Stimulated activated CD8-positive, alpha-beta memory T cell treated with anti-CD3 and anti-CD28 coated beads, Interleukin-12 subunit alpha, Interleukin-12 subunit beta, amount 100 ng/mL, for 4 hours (primary cell): ENCODE results near the gene TRERF1.

ENCODE experiments used
- DNase-seq: peaks from one replicate; pipeline ENCODE4 v3.0.0-alpha.2; 2020; ENCODE audit warnings: low read depth

TRERF1 gene

DNA sequence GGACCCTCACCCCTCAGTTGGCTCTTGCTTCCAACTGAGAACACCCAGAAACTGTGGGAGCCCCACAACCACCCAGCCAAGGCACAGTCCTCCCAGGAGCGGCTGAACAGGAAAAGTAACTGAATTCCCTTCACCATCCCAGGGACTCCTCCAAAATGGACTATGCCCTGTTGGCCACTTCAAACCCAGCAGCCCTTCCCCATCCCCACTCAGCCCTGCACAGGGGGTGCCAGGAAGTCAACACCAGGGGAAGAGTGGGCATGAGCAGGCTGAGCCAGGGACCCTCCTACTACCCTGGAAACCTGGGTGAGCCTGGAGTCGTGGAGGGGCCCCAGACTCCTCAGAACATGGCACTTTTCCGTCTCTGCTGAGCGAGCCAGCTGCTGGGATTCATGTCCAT is 267.3 kb downstream of the TRERF1 start:
- DNase-seq, result no peak

GRCh38 chr6:42182101-42182500 is 269.6 kb downstream of the TRERF1 start:
- DNase-seq, result no peak

GRCh38 chr6:42179945-42180313 is 271.8 kb downstream of the TRERF1 start:
- DNase-seq, result no peak

- DNase-seq, result no peak
Measured at GRCh38 chr6:42179261-42179944, 272.3 kb downstream of the TRERF1 start.

GRCh38 chr6:42177514-42178364 is 274.0 kb downstream of the TRERF1 start:
- no peak for DNase-seq

DNA sequence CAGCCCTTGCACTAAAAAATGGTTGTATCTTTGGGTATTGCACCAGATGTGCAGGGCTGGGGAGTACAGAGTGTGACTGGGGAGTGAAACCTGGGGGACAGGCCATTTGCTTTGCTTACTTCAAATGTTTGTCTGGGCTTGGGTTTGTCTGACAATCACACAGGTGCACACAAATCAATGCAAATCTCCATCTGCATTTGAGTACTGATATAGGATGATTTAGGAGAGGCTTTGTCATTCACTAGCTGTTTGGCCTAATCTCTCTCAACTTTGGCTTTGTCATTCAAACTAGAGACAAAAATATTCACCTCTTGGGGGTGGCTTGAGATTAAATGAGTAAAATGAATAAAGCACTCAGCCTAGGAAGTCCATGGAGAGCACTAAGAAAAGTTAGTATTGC is 274.7 kb downstream of the TRERF1 start:
- no peak for DNase-seq

- no peak for DNase-seq
Measured at GRCh38 chr6:42175860-42176259, 275.9 kb downstream of the TRERF1 start.
